ENCODE results near the gene FRY.
"Not testable (repeated sequence)": the region's sequence is repeated elsewhere in the genome, so short reads cannot be mapped to it uniquely, and the experiment has no call there.

FRY gene

DNA sequence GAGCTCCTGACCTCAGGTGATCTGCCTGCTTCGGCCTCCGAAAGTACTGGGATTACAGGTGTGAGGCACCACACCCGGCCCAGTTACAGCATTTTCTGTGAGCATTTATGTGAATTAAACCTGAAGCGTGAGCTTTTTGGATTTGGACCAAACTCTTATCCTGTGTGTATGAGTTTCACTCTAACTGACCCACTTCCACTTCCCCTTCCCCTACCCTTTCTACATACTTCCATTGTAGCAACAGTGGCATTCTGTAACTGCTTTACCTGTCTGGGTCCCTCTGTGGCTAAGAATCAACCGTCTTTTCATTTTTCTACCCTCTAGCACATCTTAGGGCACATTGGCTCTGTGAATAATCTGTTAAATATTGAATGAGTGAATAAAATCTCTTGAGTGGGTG is 16.2 kb downstream of the FRY start:
- in situ Hi-C loops (cut with MboI; ENCODE audit: low pct_unique_long_range_greater_than_20kb, low sequenced_read_pairs, unreplicated experiment): no loop called here
- TF ChIP-seq, protein P1, sequence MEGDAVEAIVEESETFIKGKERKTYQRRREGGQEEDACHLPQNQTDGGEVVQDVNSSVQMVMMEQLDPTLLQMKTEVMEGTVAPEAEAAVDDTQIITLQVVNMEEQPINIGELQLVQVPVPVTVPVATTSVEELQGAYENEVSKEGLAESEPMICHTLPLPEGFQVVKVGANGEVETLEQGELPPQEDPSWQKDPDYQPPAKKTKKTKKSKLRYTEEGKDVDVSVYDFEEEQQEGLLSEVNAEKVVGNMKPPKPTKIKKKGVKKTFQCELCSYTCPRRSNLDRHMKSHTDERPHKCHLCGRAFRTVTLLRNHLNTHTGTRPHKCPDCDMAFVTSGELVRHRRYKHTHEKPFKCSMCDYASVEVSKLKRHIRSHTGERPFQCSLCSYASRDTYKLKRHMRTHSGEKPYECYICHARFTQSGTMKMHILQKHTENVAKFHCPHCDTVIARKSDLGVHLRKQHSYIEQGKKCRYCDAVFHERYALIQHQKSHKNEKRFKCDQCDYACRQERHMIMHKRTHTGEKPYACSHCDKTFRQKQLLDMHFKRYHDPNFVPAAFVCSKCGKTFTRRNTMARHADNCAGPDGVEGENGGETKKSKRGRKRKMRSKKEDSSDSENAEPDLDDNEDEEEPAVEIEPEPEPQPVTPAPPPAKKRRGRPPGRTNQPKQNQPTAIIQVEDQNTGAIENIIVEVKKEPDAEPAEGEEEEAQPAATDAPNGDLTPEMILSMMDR (IDR thresholded peaks at IDR 0.05; ENCODE audit: extremely low read depth, insufficient read depth, missing control alignments): no peak

GRCh38 chr13:32048816-32049215 is 17.2 kb downstream of the FRY start:
- no peak for DNase-seq (ENCODE audit: low spot score)
- TF ChIP-seq, protein P1 (IDR thresholded peaks at IDR 0.05; ENCODE audit: extremely low read depth, insufficient read depth, missing control alignments): no peak
- in situ Hi-C loops (cut with MboI; ENCODE audit: low pct_unique_long_range_greater_than_20kb, low sequenced_read_pairs, unreplicated experiment): no loop called here

More for the DNA sequence above, 16.2 kb downstream of the FRY start:
- no peak for DNase-seq (ENCODE audit: low spot score)

DNA sequence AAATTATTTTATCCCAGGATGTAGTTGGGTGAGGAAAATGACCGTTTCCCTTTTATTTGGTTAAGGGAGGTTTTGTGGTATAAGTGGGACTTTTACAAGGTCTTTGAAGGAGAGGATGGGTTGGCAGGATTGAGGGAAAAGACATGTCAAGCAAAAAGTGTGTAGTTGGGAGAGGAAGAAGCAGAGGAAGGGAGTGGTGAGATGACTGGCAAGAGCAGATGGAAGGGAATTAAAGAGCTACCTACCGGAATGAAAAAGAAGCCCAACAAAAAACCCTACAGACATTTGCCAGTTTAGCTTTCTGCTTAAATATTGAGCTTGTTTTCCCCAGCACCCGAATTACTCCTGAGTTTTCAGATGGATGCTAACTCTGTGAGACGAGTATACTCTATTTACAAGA is 19.6 kb downstream of the FRY start:
- DNase-seq (ENCODE audit: low spot score): no peak
- in situ Hi-C loops (cut with MboI; ENCODE audit: low pct_unique_long_range_greater_than_20kb, low sequenced_read_pairs, unreplicated experiment): no loop called here
- TF ChIP-seq, protein P1 (IDR thresholded peaks at IDR 0.05; ENCODE audit: extremely low read depth, insufficient read depth, missing control alignments): no peak

DNA sequence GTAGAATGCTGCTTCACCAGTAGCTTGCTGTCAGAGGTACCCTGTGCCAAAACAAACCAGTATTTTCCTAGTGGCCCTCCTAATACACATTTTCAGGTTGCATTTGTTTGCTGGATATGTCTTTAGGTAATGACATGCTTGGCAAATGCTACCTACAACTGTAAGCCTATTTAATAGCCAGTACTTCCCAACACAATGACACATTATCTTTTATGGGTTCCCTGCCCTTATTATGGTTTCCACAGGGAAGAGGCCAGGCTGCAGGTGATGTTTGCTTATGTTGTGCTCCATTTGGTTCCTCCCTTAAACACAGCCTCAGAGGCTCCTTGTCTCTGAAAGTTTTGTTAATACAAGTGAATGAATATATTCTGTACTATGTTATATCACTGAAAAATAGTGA is 24.7 kb downstream of the FRY start:
- in situ Hi-C loops (cut with MboI; ENCODE audit: low pct_unique_long_range_greater_than_20kb, low sequenced_read_pairs, unreplicated experiment): no loop called here
- no peak for DNase-seq (ENCODE audit: low spot score)
- TF ChIP-seq, protein P1 (IDR thresholded peaks at IDR 0.05; ENCODE audit: extremely low read depth, insufficient read depth, missing control alignments): no peak

GRCh38 chr13:32057325-32057724 is 25.8 kb downstream of the FRY start:
- in situ Hi-C loops (cut with MboI; ENCODE audit: low pct_unique_long_range_greater_than_20kb, low sequenced_read_pairs, unreplicated experiment); DNase-seq (ENCODE audit: low spot score): not testable (repeated sequence)

DNA sequence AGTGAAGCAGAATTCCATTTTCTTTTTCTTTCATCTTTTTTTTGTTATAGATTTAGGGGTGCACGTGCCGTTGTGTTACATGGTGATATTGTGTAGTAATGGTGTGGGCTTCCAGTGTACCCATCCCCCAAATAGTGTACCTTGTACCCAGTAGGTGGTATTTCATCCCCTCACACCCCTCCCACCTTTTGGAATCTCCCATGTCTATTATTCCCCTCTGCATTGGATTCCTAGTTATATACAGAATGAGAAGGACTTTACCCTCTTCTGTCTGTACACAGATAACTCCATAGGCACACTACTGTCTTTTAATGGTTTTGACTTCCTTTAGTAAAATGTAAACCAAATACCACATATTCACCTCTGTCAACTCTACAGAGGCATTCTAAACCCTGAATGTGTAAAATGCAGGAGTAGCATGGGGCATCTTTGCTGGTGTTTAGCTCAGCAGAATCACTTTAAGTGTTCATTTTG is 28.0 kb downstream of the FRY start:
- TF ChIP-seq, protein P1 (IDR thresholded peaks at IDR 0.05; ENCODE audit: extremely low read depth, insufficient read depth, missing control alignments): no peak
- in situ Hi-C loops (cut with MboI; ENCODE audit: low pct_unique_long_range_greater_than_20kb, low sequenced_read_pairs, unreplicated experiment): no loop called here
- no peak for DNase-seq (ENCODE audit: low spot score)

GRCh38 chr13:32060401-32060878 is 28.9 kb downstream of the FRY start:
- in situ Hi-C loops (cut with MboI; ENCODE audit: low pct_unique_long_range_greater_than_20kb, low sequenced_read_pairs, unreplicated experiment): no loop called here
- TF ChIP-seq, protein P1 (IDR thresholded peaks at IDR 0.05; ENCODE audit: extremely low read depth, insufficient read depth, missing control alignments): no peak
- DNase-seq (ENCODE audit: low spot score): no peak

Data from GM13977 (cell line).